Neural cell (in vitro differentiated cells): Measurements from ENCODE around the gene C1orf226.

Source experiments
- EP300 ChIP-seq: fragments of 450-650 bp; conservative IDR thresholded peaks from 2 replicates; pipeline ENCODE4 v1.6.1; 2014; ENCODE audit warnings: antibody characterized with exemption, mild to moderate bottlenecking, moderate library complexity; ENCODE audit not compliant: poor library complexity, severe bottlenecking
- EZH2 ChIP-seq: fragments of 200-600, 300-800 bp; shearing (Covaris generic), sonication (generic); IDR thresholded peaks from 2 replicates; pipeline ENCODE4 v1.6.1; 2014; ENCODE audit warnings: antibody characterized with exemption, low read length, borderline replicate concordance, mild to moderate bottlenecking; ENCODE audit not compliant: insufficient read depth, poor library complexity, severe bottlenecking
- MXI1 ChIP-seq: fragments of 450-650 bp; conservative IDR thresholded peaks from 2 replicates; pipeline ENCODE4 v1.6.1; 2014; ENCODE audit warnings: antibody characterized with exemption, mild to moderate bottlenecking; ENCODE audit not compliant: poor library complexity, severe bottlenecking
- POLR2AphosphoS5 ChIP-seq: IDR thresholded peaks from 2 replicates; pipeline ENCODE4 v1.6.1; 2012
- RAD21 ChIP-seq: fragments of 450-650 bp; conservative IDR thresholded peaks from 2 replicates; pipeline ENCODE4 v1.6.1; 2014; ENCODE audit warnings: antibody characterized with exemption, mild to moderate bottlenecking, moderate library complexity
- TAF1 ChIP-seq: IDR thresholded peaks from 2 replicates; pipeline ENCODE4 v1.6.1; 2012; ENCODE audit warnings: low read depth
- TF ChIP-seq, protein P1 (sequence below): fragments of 450-650 bp; IDR thresholded peaks from 2 replicates; pipeline ENCODE4 v1.5.1; 2014; ENCODE audit warnings: antibody characterized with exemption, mild to moderate bottlenecking, moderate library complexity; ENCODE audit not compliant: poor library complexity, severe bottlenecking
- TF ChIP-seq, protein P2 (sequence below): IDR thresholded peaks from 2 replicates; pipeline ENCODE4 v1.6.1; 2012; ENCODE audit warnings: borderline replicate concordance

DNA sequence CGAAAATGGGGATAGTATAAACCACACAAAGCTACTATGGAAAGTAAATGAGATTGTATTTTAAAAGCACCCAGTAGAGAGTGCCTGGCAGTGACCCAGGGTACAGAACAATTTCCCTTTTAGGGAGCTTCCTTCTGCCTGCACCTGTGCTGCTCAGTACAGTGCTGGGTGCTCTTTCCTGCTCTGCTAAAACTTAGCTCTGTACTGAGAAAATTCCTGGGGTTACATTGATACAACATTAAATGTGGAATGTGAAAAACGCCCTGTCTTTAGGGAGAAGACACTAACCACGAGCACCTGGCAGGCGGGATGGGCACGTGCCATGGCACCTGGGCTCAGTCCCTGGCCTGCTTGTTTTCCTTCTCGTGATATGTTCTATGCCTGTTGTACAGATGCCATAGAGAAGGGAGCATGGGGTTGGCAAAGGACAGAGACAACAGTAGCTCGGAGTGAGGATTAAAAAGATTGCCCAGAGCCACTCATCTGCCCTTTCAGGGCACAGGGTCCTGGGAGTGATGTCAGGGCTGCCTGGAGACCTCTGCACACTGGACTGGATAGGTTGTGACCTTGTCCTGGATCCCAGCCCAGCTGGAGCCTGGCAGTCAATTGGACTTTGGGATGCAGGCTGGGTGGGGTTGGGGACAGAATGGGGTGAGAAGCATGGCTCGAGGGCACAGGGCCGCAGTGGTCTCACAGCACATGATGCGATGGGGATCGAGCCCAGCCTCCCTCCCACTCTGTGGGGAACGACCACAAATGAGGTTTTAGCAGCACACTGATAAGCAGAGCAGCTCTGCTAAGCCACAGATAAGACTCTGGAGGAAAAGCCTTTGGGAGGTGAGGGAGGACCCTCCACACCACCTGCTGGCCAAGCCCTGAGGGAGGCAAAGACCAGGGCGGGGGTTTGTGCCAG, 9.1 kb upstream of the C1orf226 start:
- TF ChIP-seq, protein P1, sequence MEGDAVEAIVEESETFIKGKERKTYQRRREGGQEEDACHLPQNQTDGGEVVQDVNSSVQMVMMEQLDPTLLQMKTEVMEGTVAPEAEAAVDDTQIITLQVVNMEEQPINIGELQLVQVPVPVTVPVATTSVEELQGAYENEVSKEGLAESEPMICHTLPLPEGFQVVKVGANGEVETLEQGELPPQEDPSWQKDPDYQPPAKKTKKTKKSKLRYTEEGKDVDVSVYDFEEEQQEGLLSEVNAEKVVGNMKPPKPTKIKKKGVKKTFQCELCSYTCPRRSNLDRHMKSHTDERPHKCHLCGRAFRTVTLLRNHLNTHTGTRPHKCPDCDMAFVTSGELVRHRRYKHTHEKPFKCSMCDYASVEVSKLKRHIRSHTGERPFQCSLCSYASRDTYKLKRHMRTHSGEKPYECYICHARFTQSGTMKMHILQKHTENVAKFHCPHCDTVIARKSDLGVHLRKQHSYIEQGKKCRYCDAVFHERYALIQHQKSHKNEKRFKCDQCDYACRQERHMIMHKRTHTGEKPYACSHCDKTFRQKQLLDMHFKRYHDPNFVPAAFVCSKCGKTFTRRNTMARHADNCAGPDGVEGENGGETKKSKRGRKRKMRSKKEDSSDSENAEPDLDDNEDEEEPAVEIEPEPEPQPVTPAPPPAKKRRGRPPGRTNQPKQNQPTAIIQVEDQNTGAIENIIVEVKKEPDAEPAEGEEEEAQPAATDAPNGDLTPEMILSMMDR: no peak
- no peak for TF ChIP-seq TAF1
- TF ChIP-seq EP300: no peak
- TF ChIP-seq, protein P2, sequence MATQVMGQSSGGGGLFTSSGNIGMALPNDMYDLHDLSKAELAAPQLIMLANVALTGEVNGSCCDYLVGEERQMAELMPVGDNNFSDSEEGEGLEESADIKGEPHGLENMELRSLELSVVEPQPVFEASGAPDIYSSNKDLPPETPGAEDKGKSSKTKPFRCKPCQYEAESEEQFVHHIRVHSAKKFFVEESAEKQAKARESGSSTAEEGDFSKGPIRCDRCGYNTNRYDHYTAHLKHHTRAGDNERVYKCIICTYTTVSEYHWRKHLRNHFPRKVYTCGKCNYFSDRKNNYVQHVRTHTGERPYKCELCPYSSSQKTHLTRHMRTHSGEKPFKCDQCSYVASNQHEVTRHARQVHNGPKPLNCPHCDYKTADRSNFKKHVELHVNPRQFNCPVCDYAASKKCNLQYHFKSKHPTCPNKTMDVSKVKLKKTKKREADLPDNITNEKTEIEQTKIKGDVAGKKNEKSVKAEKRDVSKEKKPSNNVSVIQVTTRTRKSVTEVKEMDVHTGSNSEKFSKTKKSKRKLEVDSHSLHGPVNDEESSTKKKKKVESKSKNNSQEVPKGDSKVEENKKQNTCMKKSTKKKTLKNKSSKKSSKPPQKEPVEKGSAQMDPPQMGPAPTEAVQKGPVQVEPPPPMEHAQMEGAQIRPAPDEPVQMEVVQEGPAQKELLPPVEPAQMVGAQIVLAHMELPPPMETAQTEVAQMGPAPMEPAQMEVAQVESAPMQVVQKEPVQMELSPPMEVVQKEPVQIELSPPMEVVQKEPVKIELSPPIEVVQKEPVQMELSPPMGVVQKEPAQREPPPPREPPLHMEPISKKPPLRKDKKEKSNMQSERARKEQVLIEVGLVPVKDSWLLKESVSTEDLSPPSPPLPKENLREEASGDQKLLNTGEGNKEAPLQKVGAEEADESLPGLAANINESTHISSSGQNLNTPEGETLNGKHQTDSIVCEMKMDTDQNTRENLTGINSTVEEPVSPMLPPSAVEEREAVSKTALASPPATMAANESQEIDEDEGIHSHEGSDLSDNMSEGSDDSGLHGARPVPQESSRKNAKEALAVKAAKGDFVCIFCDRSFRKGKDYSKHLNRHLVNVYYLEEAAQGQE: no peak
- TF ChIP-seq EZH2: no peak
- no peak for TF ChIP-seq MXI1
- no peak for TF ChIP-seq POLR2AphosphoS5
- TF ChIP-seq RAD21: no peak
